Stomach (tissue), 9 donors: ENCODE data around the gene IDNK. TPM values are rescaled to one million over a fixed set of nuclear protein-coding genes. Genes with fewer than 3 reads are reported as not detected.

ENCODE experiments used
- DNase-seq, 2 donors: peaks; one replicate each; pipeline versions ENCODE4 v3.0.0 to v3.0.0-alpha.2; 2013 to 2019
- H3K27ac ChIP-seq, 5 donors: fragments of 200-600 bp in 4 of 5; sonication (generic) in 4 of 5; one replicate each; pipeline ENCODE4 v1.5.1; 2013 to 2019; ENCODE audit warnings: mild to moderate bottlenecking in 1 of 5, moderate library complexity in 1 of 5
- H3K27me3 ChIP-seq, 3 donors: fragments of 200-600 bp; sonication (generic); one replicate each; pipeline ENCODE4 v1.5.1; 2017 to 2019; ENCODE audit warnings: mixed run types in 1 of 3
- H3K36me3 ChIP-seq, 4 donors: fragments of 200-600 bp; sonication (generic); 1 replicate in 3 of 4; 2 replicates in 1 of 4; pipeline ENCODE4 v1.5.1; 2016 to 2019
- H3K4me1 ChIP-seq, 4 donors: fragments of 200-600 bp; sonication (generic); one replicate each; pipeline ENCODE4 v1.5.1; 2016 to 2019
- H3K4me3 ChIP-seq, 4 donors: fragments of 200-600 bp; sonication (generic) in 3 of 4; one replicate each; pipeline ENCODE4 v1.5.1; 2016 to 2019; ENCODE audit warnings: mild to moderate bottlenecking in 1 of 4
- H3K9me3 ChIP-seq, 4 donors: fragments of 200-600 bp; sonication (generic); one replicate each; pipeline ENCODE4 v1.5.1; 2016 to 2019
- EP300 ChIP-seq: sonication (generic); formaldehyde crosslinking; IDR thresholded peaks from one replicate; pipeline ENCODE4 v1.6.1; 2017; ENCODE audit warnings: antibody characterized with exemption
- POLR2A ChIP-seq, 4 donors: fragments of 450-650 bp; IDR thresholded peaks; one replicate each; pipeline ENCODE4 v1.6.1; 2016; ENCODE audit warnings: antibody characterized with exemption in 4 of 4, control low read depth in 2 of 4, mild to moderate bottlenecking in 1 of 4, moderate library complexity in 1 of 4
- POLR2AphosphoS5 ChIP-seq, 3 donors: sonication (generic); formaldehyde crosslinking; IDR thresholded peaks; one replicate each; pipeline ENCODE4 v1.6.1; 2016; ENCODE audit warnings: antibody characterized with exemption in 3 of 3
- WGBS, 5 donors: extraction: QIAGEN DNeasy Blood & Tissue Kit in 3 of 5; methylation state at CpG; one replicate each; pipeline versions ENCODE4 v1.1.5 to v1.1.7; 2013 to 2018; 5-methylcytosine and 5-hydroxymethylcytosine counted together
- intact Hi-C: fragments of 100-400 bp; cut with DNase I; formaldehyde crosslinking; loops from one replicate; pipeline ENCODE4 v1.15.1; 2023; ENCODE audit warnings: low total_unique reads
- polyA plus RNA-seq, 3 donors: library from polyadenylated mRNA; stranded (reverse); fragments of 200-250 nt; gene quantifications; one replicate each; pipeline ENCODE4 v1.2.3, GENCODE V29; 2013
- total RNA-seq, 5 donors: library from RNA; depleted of rRNA; stranded (reverse); fragments of >200 nt; gene quantifications; one replicate each; pipeline versions ENCODE4 v1.1.0 to v1.2.3, GENCODE V29; 2014 to 2016
- TF ChIP-seq, protein P1 (sequence below), 7 experiments: fragments of 450-650 bp in 4 of 7; fragments of 200-600 bp in 3 of 7; sonication (generic) in 3 of 7; IDR thresholded peaks; one replicate each; pipeline ENCODE4 v1.5.1; 2016 to 2019; ENCODE audit warnings: antibody characterized with exemption in 7 of 7, control low read depth in 2 of 7, mild to moderate bottlenecking in 1 of 7
- donor health status: healthy with polysubstance abuse.
- donor health status: Bipolar disorder and iron deficiency.
- donor health status: healthy.

The IDNK gene
- total and polyA plus RNA-seq, 8 donors: 2.6 to 24.3 (median 8.0) TPM; not detected in 1

DNA sequence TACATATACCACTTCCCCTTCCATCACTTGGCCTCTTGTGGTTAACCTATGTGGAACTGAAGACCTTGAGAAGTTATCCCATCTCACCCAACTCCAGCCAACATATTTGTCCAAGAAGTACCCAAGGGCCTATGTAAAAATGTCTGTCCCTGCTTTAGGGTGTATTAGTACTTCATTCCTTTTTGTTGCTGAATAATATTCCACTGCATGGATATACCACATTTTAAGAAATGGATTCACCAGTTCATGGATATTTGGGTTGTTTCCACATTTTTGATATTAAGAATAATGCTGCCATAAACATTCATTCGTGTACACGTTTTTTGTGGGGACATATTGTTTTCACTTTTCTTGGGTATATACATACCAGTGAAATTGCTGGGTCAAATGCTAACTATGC lies 28.6 kb downstream of the IDNK start:
- no peak for DNase-seq
- Histone ChIP-seq H3K4me1 (no peaks in the 10 kb centered on the region), H3K27me3 (no peaks in the 10 kb centered on the region), H3K36me3 (peaks cover 12 to 82% (median 69%) of the 10 kb centered on the region in 4 donors), H3K4me3 (no peak overlapping the region), H3K9me3 (no peaks in the 10 kb centered on the region), H3K27ac (no peak overlapping the region)
- intact Hi-C loops: no loop called here
- 94 to 98% (median 97%) methylated on average over 2 of the region's 2 CpGs for WGBS, 5 donors
- TF ChIP-seq POLR2A (IDR thresholded peaks at IDR 0.05): no peak
- no peak for TF ChIP-seq EP300
- TF ChIP-seq, protein P1, sequence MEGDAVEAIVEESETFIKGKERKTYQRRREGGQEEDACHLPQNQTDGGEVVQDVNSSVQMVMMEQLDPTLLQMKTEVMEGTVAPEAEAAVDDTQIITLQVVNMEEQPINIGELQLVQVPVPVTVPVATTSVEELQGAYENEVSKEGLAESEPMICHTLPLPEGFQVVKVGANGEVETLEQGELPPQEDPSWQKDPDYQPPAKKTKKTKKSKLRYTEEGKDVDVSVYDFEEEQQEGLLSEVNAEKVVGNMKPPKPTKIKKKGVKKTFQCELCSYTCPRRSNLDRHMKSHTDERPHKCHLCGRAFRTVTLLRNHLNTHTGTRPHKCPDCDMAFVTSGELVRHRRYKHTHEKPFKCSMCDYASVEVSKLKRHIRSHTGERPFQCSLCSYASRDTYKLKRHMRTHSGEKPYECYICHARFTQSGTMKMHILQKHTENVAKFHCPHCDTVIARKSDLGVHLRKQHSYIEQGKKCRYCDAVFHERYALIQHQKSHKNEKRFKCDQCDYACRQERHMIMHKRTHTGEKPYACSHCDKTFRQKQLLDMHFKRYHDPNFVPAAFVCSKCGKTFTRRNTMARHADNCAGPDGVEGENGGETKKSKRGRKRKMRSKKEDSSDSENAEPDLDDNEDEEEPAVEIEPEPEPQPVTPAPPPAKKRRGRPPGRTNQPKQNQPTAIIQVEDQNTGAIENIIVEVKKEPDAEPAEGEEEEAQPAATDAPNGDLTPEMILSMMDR (IDR thresholded peaks at IDR 0.05): no peak
- TF ChIP-seq POLR2AphosphoS5 (IDR thresholded peaks at IDR 0.05): no peak

DNA sequence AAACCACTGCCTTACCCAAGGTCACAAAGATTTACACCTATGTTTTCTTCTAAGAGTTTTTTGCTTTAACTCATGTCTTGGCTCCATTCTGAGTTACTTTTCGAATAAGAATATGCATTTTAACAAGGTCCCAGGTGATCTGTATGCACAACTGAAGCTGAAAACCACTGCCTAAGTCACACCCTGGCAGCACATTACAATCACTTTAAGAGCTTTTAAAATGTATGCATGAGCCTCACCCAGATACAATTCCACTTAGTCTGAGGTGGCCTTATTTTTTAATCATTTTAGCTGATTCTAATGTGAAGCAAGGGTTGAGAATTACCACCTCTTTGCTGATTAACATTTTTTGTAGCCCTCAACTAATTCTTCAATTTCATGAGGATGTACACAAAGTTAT lies 29.5 kb downstream of the IDNK start:
- H3K9me3 ChIP-seq: no peaks in the 10 kb centered on the region
- H3K4me1 ChIP-seq: no peaks in the 10 kb centered on the region
- peaks cover 20 to 82% (median 76%) of the 10 kb centered on the region in 4 donors for H3K36me3 ChIP-seq
- no peaks in the 10 kb centered on the region for H3K27me3 ChIP-seq
- DNase-seq: no peak
- intact Hi-C loops: no loop called here
- no peak overlapping the region for H3K27ac ChIP-seq
- TF ChIP-seq POLR2A (IDR thresholded peaks at IDR 0.05) (no peak), POLR2AphosphoS5 (IDR thresholded peaks at IDR 0.05) (no peak), EP300 (no peak)
- TF ChIP-seq, protein P1 (IDR thresholded peaks at IDR 0.05): no peak
- 93 to 100% (median 96%) methylated on average over 1 of the region's 1 CpG for WGBS, 5 donors
- no peak overlapping the region for H3K4me3 ChIP-seq

DNA sequence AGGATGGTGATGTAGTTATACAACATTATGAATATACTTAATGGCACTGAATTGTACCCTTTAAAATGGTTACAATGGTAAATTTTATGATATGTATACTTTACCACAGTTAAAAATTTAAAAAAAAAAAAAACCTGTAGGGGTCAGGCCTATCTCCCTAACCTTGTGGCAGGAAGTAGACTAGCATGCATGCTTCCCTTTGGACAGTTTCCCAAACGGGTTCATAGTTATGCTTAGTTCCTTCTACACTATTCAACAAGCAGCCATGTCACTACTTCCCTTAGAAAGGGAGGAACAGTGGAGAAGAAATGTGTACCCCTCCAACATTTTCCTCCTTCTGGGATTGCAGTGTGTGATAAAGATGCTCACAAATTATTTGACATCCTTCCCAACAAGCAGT lies 32.5 kb downstream of the IDNK start:
- Histone ChIP-seq H3K27me3 (no peaks in the 10 kb centered on the region), H3K9me3 (no peaks in the 10 kb centered on the region), H3K27ac (no peak overlapping the region), H3K4me1 (no peaks in the 10 kb centered on the region), H3K4me3 (no peak overlapping the region), H3K36me3 (peaks cover 23 to 100% (median 95%) of the 10 kb centered on the region in 4 donors)
- 40 to 63% (median 57%) methylated on average over 1 of the region's 1 CpG for WGBS, 5 donors
- intact Hi-C loops: no loop called here
- TF ChIP-seq POLR2AphosphoS5 (IDR thresholded peaks at IDR 0.05) (no peak), POLR2A (IDR thresholded peaks at IDR 0.05) (no peak), EP300 (no peak)
- TF ChIP-seq, protein P1 (IDR thresholded peaks at IDR 0.05): no peak
- DNase-seq: no peak

DNA sequence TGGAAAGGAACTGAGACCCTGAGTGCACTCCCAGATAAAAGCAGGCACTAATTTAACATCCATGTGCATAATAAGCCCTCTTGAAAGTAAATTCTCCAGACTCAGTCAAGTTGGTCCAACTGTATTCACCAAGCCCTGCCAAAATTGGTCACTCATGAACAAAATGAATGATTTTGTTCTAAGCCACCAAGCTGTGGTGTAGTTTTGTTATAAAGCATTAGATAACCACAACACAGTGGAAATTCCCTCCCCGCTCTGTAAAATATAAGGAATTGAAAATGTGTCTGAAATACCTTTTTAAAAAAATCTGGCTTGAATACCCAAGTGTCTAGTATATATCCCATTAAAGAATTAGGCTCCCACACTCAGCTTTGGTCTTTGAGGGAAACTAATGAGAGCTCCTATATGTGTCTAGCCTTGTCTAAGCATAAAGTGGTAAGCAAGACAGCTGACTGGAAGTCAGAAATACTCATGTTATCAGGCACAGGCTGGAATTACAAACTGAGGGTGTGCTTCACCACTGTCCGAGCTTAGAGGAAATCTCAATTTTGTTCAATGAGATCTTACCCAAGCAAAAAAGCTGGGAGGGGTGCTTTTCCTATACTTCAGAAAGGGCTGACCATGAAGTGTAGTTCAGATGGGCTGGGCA lies 33.2 kb downstream of the IDNK start:
- Histone ChIP-seq H3K27ac (no peak overlapping the region), H3K4me3 (no peak overlapping the region), H3K9me3 (no peaks in the 10 kb centered on the region), H3K4me1 (no peaks in the 10 kb centered on the region), H3K27me3 (no peaks in the 10 kb centered on the region), H3K36me3 (peaks cover 28 to 100% (median 98%) of the 10 kb centered on the region in 4 donors)
- intact Hi-C loops: no loop called here
- TF ChIP-seq, protein P1 (IDR thresholded peaks at IDR 0.05): no peak
- TF ChIP-seq POLR2AphosphoS5 (IDR thresholded peaks at IDR 0.05) (no peak), POLR2A (IDR thresholded peaks at IDR 0.05) (no peak), EP300 (no peak)
- DNase-seq: no peak
- 88 to 95% (median 95%) methylated on average over 2 of the region's 2 CpGs for WGBS, 5 donors
